ENCODE measurements around the gene TSEN54.

DNA sequence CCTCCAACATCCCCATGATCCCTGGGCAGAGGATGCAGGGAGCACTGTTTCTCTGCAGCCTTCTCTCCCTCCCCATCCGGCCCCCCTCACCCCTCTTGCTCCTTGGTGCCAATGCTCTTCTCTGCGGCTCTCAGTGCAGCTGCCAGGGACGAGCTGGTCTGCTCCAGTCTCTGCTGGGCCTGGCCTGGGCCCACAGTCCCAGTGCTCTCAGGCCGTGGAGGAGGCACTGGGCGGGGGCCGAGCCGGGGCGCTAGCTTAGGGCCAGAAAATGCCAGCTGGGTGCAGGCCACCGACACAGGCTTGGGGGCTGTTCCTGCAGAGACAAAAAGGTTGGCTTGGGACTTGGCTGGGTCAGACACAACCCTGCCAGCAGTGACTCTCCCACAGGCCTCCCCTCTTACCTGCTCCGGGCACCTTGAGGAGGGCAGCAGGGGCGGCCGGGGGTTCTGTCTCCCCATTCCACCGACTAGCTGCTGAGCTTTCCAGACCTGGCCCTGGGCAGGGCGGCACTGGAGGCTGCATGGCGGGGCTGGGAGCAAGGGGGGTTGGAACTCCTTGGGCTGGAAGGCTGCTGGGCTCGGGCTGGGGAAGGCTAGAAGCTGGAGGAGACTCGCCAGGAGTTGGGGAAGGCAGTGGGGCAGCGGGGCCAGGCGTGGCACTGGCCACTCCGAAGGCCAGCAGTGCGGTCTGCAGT lies 14.8 kb upstream of the TSEN54 start:
- no peak for TF ChIP-seq EZH2 (IDR thresholded peaks at IDR 0.05; ENCODE audit: low read length)
- TF ChIP-seq, protein P1, sequence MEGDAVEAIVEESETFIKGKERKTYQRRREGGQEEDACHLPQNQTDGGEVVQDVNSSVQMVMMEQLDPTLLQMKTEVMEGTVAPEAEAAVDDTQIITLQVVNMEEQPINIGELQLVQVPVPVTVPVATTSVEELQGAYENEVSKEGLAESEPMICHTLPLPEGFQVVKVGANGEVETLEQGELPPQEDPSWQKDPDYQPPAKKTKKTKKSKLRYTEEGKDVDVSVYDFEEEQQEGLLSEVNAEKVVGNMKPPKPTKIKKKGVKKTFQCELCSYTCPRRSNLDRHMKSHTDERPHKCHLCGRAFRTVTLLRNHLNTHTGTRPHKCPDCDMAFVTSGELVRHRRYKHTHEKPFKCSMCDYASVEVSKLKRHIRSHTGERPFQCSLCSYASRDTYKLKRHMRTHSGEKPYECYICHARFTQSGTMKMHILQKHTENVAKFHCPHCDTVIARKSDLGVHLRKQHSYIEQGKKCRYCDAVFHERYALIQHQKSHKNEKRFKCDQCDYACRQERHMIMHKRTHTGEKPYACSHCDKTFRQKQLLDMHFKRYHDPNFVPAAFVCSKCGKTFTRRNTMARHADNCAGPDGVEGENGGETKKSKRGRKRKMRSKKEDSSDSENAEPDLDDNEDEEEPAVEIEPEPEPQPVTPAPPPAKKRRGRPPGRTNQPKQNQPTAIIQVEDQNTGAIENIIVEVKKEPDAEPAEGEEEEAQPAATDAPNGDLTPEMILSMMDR (optimal IDR thresholded peaks at IDR 0.05 in 1 of 3, IDR thresholded peaks at IDR 0.05 in 1 of 3, conservative IDR thresholded peaks at IDR 0.05 in 1 of 3; ENCODE audit: extremely low read depth in 1 of 3, insufficient read depth in 2 of 3, low read length in 3 of 3), result no peak

Measured in keratinocyte (primary cell).